ENCODE measurements around the gene CDH6. TPM values are rescaled to one million over a fixed set of nuclear protein-coding genes. Genes with fewer than 3 reads are reported as not detected.

Gene CDH6
- total and polyA plus RNA-seq, 10 of the 15 experiments (the other 5 are each of a cell fraction or from before 2014, with no cell fraction given) = 0.01 TPM; not detected in 9

DNA sequence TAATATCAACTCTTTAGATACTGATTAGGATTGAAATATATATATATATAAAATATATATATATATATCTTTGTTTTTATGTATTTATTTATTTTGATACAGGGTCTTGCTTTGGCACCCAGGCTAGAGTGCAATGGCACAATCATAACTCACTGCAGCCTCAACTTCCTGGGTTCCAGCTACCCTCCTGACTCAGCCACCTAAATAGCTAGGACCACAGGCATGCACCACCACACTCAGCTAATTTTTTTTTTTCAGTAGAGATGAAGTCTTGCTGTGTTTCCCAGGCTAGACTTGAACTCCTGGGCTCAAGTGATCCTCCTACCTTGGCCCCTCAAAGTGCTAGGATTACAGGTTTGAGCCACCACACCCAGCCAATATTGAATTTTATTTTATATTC is 20.6 kb upstream of the CDH6 start (continued):
- TF ChIP-seq, protein P1, sequence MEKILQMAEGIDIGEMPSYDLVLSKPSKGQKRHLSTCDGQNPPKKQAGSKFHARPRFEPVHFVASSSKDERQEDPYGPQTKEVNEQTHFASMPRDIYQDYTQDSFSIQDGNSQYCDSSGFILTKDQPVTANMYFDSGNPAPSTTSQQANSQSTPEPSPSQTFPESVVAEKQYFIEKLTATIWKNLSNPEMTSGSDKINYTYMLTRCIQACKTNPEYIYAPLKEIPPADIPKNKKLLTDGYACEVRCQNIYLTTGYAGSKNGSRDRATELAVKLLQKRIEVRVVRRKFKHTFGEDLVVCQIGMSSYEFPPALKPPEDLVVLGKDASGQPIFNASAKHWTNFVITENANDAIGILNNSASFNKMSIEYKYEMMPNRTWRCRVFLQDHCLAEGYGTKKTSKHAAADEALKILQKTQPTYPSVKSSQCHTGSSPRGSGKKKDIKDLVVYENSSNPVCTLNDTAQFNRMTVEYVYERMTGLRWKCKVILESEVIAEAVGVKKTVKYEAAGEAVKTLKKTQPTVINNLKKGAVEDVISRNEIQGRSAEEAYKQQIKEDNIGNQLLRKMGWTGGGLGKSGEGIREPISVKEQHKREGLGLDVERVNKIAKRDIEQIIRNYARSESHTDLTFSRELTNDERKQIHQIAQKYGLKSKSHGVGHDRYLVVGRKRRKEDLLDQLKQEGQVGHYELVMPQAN (conservative IDR thresholded peaks at IDR 0.05) = no peak
- TF ChIP-seq NFXL1 (IDR thresholded peaks at IDR 0.05; ENCODE audit: borderline replicate concordance) (no peak), RUNX3 (IDR thresholded peaks at IDR 0.05; ENCODE audit: low read length) (no peak), IKZF1 (conservative IDR thresholded peaks at IDR 0.05) (no peak), EED (IDR thresholded peaks at IDR 0.05; ENCODE audit: low read depth) (no peak), MEF2A (IDR thresholded peaks at IDR 0.05; ENCODE audit: insufficient read depth, low read depth, low read length) (no peak), KDM1A (IDR thresholded peaks at IDR 0.05; ENCODE audit: borderline replicate concordance) (no peak), FOS (IDR thresholded peaks at IDR 0.05; ENCODE audit: borderline replicate concordance, extremely low read depth, insufficient read length) (no peak)

DNA sequence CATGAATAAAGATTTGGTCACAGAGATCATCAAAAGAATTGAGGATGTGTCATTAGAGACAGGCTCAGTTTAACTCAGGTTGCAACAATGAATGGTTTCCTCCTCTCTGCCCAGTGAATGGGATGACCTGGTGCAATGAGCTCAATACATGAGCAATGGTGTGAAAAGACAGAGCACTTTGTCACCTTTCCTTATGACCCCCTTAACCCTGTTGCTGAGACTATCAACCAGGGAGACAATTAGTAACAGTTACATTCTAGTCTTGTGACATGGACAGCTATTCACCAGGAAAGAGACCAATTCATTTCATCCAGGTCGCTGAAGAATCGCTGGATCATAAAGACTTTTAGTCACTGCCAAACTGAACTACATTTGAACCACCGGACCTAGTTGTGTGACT is 19.9 kb upstream of the CDH6 start:
- no peak for DNase-seq (ENCODE audit: low read depth, low spot score)
- Histone ChIP-seq H2AFZ (ENCODE audit: control insufficient read depth, low read depth, low read length) (no peak overlapping the region), H3K4me3 (no peak overlapping the region), H3K9me3 (replicated peaks; ENCODE audit: control insufficient read depth, insufficient read depth, low read length) (no peaks in the 10 kb centered on the region), H3K9ac (ENCODE audit: control insufficient read depth, insufficient read depth, low read length) (no peak overlapping the region), H4K20me1 (ENCODE audit: control insufficient read depth, insufficient read depth) (no peaks in the 10 kb centered on the region), H3K27me3 (replicated peaks in 1 of 2; ENCODE audit: control insufficient read depth in 2 of 2, insufficient read depth in 2 of 2, low read length in 1 of 2) (no peaks in the 10 kb centered on the region), H3K4me2 (ENCODE audit: control insufficient read depth, insufficient read depth) (no peak overlapping the region), H3K36me3 (ENCODE audit: control insufficient read depth in 2 of 2, insufficient read depth in 2 of 2, low read length in 1 of 2) (no peaks in the 10 kb centered on the region), H3K27ac (ENCODE audit: control insufficient read depth, insufficient read depth) (no peak overlapping the region), H3K79me2 (ENCODE audit: control insufficient read depth, insufficient read depth, low read length) (no peaks in the 10 kb centered on the region), H3K4me1 (ENCODE audit: control insufficient read depth, insufficient read depth, low read length) (no peaks in the 10 kb centered on the region)
- ChIA-PET CTCF (interaction anchor here (1.5 kb wide), 1 partner anchor 15 kb away, joined by 4 read pairs; no protein-coding TSS in a partner anchor), RAD21 (ENCODE audit: unreplicated experiment) (no interaction called here), SMC1A (ENCODE audit: uncharacterized antibody, unreplicated experiment) (no interaction called here), POLR2A (no interaction called here)
- BruUV-seq (replicated peaks) = no TSS peak
- WGBS (ENCODE audit: insufficient coverage, insufficient replicate concordance, low lambda C conversion rate, missing lambda C conversion rate) = 37% methylated on average over 3 of the region's 3 CpGs
- intact Hi-C loops (cut with micrococcal nuclease; ENCODE audit: unreplicated experiment) (no loop called here), in situ Hi-C loops (cut with MboI) (no loop called here)
- TF ChIP-seq, protein P2, sequence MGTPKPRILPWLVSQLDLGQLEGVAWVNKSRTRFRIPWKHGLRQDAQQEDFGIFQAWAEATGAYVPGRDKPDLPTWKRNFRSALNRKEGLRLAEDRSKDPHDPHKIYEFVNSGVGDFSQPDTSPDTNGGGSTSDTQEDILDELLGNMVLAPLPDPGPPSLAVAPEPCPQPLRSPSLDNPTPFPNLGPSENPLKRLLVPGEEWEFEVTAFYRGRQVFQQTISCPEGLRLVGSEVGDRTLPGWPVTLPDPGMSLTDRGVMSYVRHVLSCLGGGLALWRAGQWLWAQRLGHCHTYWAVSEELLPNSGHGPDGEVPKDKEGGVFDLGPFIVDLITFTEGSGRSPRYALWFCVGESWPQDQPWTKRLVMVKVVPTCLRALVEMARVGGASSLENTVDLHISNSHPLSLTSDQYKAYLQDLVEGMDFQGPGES (IDR thresholded peaks at IDR 0.05) = no peak
- TF ChIP-seq, protein P3, sequence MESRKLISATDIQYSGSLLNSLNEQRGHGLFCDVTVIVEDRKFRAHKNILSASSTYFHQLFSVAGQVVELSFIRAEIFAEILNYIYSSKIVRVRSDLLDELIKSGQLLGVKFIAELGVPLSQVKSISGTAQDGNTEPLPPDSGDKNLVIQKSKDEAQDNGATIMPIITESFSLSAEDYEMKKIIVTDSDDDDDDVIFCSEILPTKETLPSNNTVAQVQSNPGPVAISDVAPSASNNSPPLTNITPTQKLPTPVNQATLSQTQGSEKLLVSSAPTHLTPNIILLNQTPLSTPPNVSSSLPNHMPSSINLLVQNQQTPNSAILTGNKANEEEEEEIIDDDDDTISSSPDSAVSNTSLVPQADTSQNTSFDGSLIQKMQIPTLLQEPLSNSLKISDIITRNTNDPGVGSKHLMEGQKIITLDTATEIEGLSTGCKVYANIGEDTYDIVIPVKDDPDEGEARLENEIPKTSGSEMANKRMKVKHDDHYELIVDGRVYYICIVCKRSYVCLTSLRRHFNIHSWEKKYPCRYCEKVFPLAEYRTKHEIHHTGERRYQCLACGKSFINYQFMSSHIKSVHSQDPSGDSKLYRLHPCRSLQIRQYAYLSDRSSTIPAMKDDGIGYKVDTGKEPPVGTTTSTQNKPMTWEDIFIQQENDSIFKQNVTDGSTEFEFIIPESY (IDR thresholded peaks at IDR 0.05) = no peak
- FAIRE-seq = no peak
- ATAC-seq = no peak
